HG02610 (cell line): ENCODE results near the gene HSPA2.
A peak's percentile ranks its signal among the peaks of the same experiment; 100 is the strongest.

Experiments used
- ATAC-seq: cut with Tn5 transposase; IDR thresholded peaks from one replicate; pipeline ENCODE4 v1.9.1; 2021; ENCODE audit warnings: mild to moderate bottlenecking, moderate library complexity; ENCODE audit not compliant: unreplicated experiment

Gene HSPA2

GRCh38 chr14:64540208-64541202, at the start of gene HSPA2:
HSPA2 (plus strand) TSS chr14:64540741; CDS start chr14:64540850, 109 bp downstream.
- ATAC-seq: peak; percentile 96

- no peak for ATAC-seq
Observed at GRCh38 chr14:64491637-64492036, 48.9 kb upstream of the HSPA2 start.

- no peak for ATAC-seq
Observed at GRCh38 chr14:64493455-64493854, 47.1 kb upstream of the HSPA2 start.

GRCh38 chr14:64495252-64495651, 45.3 kb upstream of the HSPA2 start:
- ATAC-seq: no peak

GRCh38 chr14:64496764-64497163, 43.8 kb upstream of the HSPA2 start:
- no peak for ATAC-seq

- ATAC-seq: no peak
Observed at GRCh38 chr14:64500088-64500487, 40.5 kb upstream of the HSPA2 start.

GRCh38 chr14:64501411-64502171, 39.0 kb upstream of the HSPA2 start:
- ATAC-seq: no peak

- ATAC-seq: no peak
Observed at GRCh38 chr14:64502456-64502855, 38.1 kb upstream of the HSPA2 start.

- no peak for ATAC-seq
Observed at GRCh38 chr14:64502887-64503433, 37.6 kb upstream of the HSPA2 start.

- ATAC-seq: peak; percentile 60
Observed at GRCh38 chr14:64503434-64504309, 36.9 kb upstream of the HSPA2 start, which contains the start of gene ZBTB25. ZBTB25 (minus strand) TSS chr14:64503838; CDS start chr14:64490533, 13,305 bp downstream.

GRCh38 chr14:64504310-64504896, 36.1 kb upstream of the HSPA2 start, which contains the start of gene ZBTB1:
ZBTB1 (plus strand) TSS chr14:64504770; CDS start chr14:64521505, 16,735 bp downstream.
- ATAC-seq: peak; percentile 21

- peak; percentile 31 for ATAC-seq
Observed at GRCh38 chr14:64504897-64505794, 35.4 kb upstream of the HSPA2 start.

- no peak for ATAC-seq
Observed at GRCh38 chr14:64506721-64507120, 33.8 kb upstream of the HSPA2 start.

- no peak for ATAC-seq
Observed at GRCh38 chr14:64507376-64508156, 33.0 kb upstream of the HSPA2 start.

GRCh38 chr14:64508215-64508776, 32.2 kb upstream of the HSPA2 start:
- ATAC-seq: peak; percentile 22

GRCh38 chr14:64509036-64509435, 31.5 kb upstream of the HSPA2 start:
- no peak for ATAC-seq

GRCh38 chr14:64510825-64511671, 29.5 kb upstream of the HSPA2 start:
- no peak for ATAC-seq
